ENCODE measurements around the gene GIT2. TPM values are rescaled to one million over a fixed set of nuclear protein-coding genes. Genes with fewer than 3 reads are reported as not detected.

GIT2 gene
- total and polyA plus RNA-seq, 2 of the 13 experiments (the other 11 are each of a cell fraction or from before 2014, with no cell fraction given): 18.4 to 19.8 TPM

DNA sequence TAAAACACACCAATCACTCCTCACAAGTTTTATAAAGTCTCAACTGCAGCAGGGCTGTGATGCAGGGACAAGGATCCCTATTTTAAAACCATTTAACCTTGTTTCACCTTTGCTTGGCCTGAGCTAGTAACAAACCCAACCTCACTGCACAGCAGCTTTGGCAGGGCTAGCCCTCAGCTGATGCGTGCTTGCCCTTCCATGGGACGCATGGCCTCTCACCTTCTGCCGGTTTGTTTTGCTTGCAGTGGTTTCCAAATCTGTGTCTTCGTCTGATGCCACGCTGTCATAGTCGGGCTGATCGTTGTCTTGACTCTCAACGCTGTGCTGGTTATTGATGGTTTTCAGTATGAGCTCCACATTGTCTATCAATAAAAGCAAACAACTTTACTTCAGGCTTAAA is 43.3 kb downstream of the GIT2 start:
- 98% methylated on average over 8 of the region's 8 CpGs for WGBS (ENCODE audit: low lambda C conversion rate)
- ChIA-PET POLR2A (no interaction called here), CTCF (ENCODE audit: low intra/inter-chr PET ratio, low total read pairs) (no interaction called here)
- Histone ChIP-seq H3K79me2 (ENCODE audit: insufficient read depth, low read length) (no peaks in the 10 kb centered on the region), H4K20me1 (ENCODE audit: insufficient read depth, low read length) (no peaks in the 10 kb centered on the region), H3K9me3 (ENCODE audit: low read length) (no peaks in the 10 kb centered on the region), H3K36me3 (replicated peaks in 1 of 2; ENCODE audit: control insufficient read depth in 1 of 2, insufficient read depth in 2 of 2, low read length in 2 of 2) (peaks cover 14 to 40% of the 10 kb centered on the region in 2 experiments), H2AFZ (ENCODE audit: low read length) (no peak overlapping the region), H3K4me1 (ENCODE audit: insufficient read depth, low read length) (peaks cover 37% of the 10 kb centered on the region), H3K27me3 (ENCODE audit: control insufficient read depth in 1 of 2, insufficient read depth in 2 of 2, low read length in 2 of 2) (no peaks in the 10 kb centered on the region), H3K27ac (ENCODE audit: extremely low read length, insufficient read depth, low read length) (no peak overlapping the region), H3K4me2 (ENCODE audit: low read depth, low read length) (no peak overlapping the region), H3K4me3 (replicated peaks in 1 of 3; ENCODE audit: insufficient read depth in 1 of 3, low read depth in 2 of 3, low read length in 3 of 3) (no peak overlapping the region), H3K9ac (ENCODE audit: insufficient read depth, low read depth, low read length) (no peak overlapping the region)
- no peak for DNase-seq (ENCODE audit: low spot score)
- intact Hi-C loops (cut with micrococcal nuclease; ENCODE audit: unreplicated experiment): no loop called here
- BruUV-seq (replicated peaks): no TSS peak
- no peak for ATAC-seq
- no peak for FAIRE-seq
- in situ Hi-C loops (cut with HindIII; ENCODE audit: extremely low pct_ligation_motif_present, low pct_unique_long_range_greater_than_20kb): no loop called here
- TF ChIP-seq ZNF430 (CRISPR knock-in tag; IDR thresholded peaks at IDR 0.05) (no peak), CBX2 (IDR thresholded peaks at IDR 0.05; ENCODE audit: low read depth, low read length) (no peak), CBX2 (CRISPR knock-in tag; IDR thresholded peaks at IDR 0.05; ENCODE audit: low read depth) (no peak), ZNF253 (CRISPR knock-in tag; IDR thresholded peaks at IDR 0.05; ENCODE audit: borderline replicate concordance) (no peak), BCL3 (CRISPR knock-in tag; IDR thresholded peaks at IDR 0.05) (no peak), ZNF124 (CRISPR knock-in tag; IDR thresholded peaks at IDR 0.05) (no peak), FOSL1 (CRISPR knock-in tag; IDR thresholded peaks at IDR 0.05; ENCODE audit: borderline replicate concordance) (no peak), KMT2A (CRISPR knock-in tag; IDR thresholded peaks at IDR 0.05) (no peak), NR2C2 (CRISPR knock-in tag; IDR thresholded peaks at IDR 0.05; ENCODE audit: borderline replicate concordance) (no peak), EP300 (IDR thresholded peaks at IDR 0.05; ENCODE audit: low read depth in 2 of 2, low read length in 2 of 2) (no peak), EP300 (CRISPR knock-in tag; IDR thresholded peaks at IDR 0.05; ENCODE audit: borderline replicate concordance) (no peak), TRAFD1 (CRISPR knock-in tag; IDR thresholded peaks at IDR 0.05; ENCODE audit: borderline replicate concordance) (no peak), RELA (CRISPR knock-in tag; IDR thresholded peaks at IDR 0.05) (no peak)
- TF ChIP-seq, protein P1, sequence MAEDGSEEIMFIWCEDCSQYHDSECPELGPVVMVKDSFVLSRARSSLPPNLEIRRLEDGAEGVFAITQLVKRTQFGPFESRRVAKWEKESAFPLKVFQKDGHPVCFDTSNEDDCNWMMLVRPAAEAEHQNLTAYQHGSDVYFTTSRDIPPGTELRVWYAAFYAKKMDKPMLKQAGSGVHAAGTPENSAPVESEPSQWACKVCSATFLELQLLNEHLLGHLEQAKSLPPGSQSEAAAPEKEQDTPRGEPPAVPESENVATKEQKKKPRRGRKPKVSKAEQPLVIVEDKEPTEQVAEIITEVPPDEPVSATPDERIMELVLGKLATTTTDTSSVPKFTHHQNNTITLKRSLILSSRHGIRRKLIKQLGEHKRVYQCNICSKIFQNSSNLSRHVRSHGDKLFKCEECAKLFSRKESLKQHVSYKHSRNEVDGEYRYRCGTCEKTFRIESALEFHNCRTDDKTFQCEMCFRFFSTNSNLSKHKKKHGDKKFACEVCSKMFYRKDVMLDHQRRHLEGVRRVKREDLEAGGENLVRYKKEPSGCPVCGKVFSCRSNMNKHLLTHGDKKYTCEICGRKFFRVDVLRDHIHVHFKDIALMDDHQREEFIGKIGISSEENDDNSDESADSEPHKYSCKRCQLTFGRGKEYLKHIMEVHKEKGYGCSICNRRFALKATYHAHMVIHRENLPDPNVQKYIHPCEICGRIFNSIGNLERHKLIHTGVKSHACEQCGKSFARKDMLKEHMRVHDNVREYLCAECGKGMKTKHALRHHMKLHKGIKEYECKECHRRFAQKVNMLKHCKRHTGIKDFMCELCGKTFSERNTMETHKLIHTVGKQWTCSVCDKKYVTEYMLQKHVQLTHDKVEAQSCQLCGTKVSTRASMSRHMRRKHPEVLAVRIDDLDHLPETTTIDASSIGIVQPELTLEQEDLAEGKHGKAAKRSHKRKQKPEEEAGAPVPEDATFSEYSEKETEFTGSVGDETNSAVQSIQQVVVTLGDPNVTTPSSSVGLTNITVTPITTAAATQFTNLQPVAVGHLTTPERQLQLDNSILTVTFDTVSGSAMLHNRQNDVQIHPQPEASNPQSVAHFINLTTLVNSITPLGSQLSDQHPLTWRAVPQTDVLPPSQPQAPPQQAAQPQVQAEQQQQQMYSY (CRISPR knock-in tag; IDR thresholded peaks at IDR 0.05): no peak
- TF ChIP-seq, protein P2, sequence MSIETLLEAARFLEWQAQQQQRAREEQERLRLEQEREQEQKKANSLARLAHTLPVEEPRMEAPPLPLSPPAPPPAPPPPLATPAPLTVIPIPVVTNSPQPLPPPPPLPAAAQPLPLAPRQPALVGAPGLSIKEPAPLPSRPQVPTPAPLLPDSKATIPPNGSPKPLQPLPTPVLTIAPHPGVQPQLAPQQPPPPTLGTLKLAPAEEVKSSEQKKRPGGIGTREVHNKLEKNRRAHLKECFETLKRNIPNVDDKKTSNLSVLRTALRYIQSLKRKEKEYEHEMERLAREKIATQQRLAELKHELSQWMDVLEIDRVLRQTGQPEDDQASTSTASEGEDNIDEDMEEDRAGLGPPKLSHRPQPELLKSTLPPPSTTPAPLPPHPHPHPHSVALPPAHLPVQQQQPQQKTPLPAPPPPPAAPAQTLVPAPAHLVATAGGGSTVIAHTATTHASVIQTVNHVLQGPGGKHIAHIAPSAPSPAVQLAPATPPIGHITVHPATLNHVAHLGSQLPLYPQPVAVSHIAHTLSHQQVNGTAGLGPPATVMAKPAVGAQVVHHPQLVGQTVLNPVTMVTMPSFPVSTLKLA (IDR thresholded peaks at IDR 0.05): no peak

Data from HepG2 (cell line).